ENCODE measurements around the gene DPEP1.

DNA sequence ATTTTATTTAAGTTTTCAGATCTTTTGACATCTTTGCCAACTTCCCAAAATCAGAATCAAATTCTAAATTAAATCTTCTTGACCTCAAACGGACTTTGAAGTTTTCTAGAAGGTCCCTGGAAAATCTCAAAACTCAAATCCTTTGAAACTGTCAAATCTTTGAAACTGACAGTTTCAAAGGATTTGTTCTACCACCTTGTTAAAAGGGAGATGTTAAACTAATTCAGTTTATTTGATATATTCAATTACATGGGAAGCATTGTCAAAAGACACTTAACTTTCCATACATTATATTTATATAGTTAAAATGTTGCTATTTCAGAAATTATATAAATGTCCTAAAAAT is 3.4 kb upstream of the DPEP1 start:
- TF ChIP-seq, protein P1, sequence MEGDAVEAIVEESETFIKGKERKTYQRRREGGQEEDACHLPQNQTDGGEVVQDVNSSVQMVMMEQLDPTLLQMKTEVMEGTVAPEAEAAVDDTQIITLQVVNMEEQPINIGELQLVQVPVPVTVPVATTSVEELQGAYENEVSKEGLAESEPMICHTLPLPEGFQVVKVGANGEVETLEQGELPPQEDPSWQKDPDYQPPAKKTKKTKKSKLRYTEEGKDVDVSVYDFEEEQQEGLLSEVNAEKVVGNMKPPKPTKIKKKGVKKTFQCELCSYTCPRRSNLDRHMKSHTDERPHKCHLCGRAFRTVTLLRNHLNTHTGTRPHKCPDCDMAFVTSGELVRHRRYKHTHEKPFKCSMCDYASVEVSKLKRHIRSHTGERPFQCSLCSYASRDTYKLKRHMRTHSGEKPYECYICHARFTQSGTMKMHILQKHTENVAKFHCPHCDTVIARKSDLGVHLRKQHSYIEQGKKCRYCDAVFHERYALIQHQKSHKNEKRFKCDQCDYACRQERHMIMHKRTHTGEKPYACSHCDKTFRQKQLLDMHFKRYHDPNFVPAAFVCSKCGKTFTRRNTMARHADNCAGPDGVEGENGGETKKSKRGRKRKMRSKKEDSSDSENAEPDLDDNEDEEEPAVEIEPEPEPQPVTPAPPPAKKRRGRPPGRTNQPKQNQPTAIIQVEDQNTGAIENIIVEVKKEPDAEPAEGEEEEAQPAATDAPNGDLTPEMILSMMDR (IDR thresholded peaks at IDR 0.05), result no peak
- TF ChIP-seq POLR2AphosphoS5 (IDR thresholded peaks at IDR 0.05) (no peak), EP300 (IDR thresholded peaks at IDR 0.05) (no peak)

Measured in sigmoid colon (tissue), 4 donors.